Fibroblast of gingiva (primary cell): Measurements from ENCODE around the gene PRKG1.
A peak's percentile ranks its signal among the peaks of the same experiment; 100 is the strongest.
"Not testable (repeated sequence)": the region's sequence is repeated elsewhere in the genome, so short reads cannot be mapped to it uniquely, and the experiment has no call there.

Experiments
- DNase-seq: peaks from one replicate; pipeline ENCODE4 v3.0.0-alpha.2; 2011; ENCODE audit warnings: low read depth

The PRKG1 gene

GRCh38 chr10:51269821-51270220, 195.5 kb downstream of the PRKG1 start:
- no peak for DNase-seq

DNA sequence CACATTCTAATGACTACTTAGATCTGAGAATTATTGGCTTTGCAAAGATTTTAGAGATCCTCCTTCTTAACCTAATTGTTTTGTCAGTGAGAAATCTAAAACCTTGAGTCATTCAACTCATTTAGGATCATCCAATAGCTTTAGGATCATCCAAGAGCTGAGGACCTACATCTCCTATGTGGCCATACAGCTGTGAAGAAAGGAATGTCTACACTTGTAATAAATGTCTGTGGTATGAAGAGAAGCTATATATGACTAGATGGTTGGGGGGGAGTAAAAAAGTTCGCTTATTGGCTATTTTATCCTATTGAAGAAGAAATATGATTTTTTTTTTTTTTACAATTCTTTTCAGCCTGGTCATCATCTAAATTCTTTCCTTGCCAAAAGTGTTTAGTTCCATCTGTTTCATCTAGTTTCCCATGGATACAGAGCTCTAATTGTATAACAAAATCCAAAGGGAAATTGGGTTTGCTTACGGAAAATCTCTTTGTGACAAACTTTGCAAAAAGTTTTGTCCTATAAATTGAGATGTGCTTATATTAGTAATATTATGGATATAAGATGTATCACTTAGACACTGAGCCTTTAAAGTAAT, 196.7 kb downstream of the PRKG1 start:
- DNase-seq = no peak

DNA sequence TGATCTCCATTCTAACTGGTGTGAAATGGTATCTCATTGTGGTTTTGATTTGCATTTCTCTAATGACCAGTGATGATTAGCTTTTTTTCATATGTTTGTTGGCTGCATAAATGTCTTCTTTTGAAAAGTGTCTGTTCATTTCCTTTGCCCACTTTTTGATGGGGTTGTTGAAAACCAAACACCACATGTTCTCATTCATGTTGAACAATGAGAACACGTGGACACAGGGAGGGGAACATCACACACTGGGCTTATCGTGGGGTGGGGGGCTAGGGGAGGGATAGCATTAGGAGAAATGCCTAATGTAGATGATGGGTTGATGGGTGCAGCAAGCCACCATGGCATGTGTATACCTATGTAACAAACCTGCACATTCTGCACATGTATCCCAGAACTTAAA, 197.8 kb downstream of the PRKG1 start:
- DNase-seq = not testable (repeated sequence)

DNA sequence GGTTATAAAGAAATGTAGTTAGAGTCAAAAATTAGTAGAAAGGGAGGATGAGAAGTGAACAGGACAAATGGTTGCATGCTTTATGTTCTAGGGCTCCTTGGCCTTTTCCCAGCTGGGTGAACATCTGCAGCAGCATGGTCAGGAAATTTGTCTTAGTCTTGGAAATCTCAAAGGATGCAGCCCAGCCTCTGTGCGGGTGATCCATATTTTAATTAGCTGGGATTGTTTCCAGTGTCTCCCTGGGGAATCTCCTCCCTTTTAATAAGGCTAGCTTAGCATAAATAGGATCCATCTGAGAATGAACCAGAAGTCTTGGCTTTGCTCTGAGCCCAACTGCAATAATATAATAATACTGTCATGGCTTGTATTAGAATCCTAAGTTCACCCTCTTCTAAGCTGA, 198.3 kb downstream of the PRKG1 start:
- DNase-seq = peak; percentile 83

DNA sequence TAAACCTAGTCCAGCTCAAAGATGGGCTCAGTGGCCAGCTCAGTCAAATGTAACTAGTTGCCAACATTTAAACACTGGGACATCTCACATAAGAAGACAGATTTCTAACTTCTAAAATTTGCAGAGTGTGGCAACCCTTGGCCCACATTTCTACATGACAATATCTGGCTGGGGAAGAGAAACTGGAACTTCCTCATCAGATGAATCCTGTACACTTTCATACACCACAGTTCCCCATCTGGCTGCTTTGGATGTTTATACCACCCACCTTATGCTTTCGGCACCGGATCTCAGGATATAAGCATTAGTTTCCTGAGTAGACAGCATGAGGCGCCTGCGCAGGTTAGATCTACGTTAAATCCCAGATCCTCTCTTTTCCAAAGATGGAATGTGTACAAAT, 199.3 kb downstream of the PRKG1 start:
- DNase-seq = peak; percentile 19

DNA sequence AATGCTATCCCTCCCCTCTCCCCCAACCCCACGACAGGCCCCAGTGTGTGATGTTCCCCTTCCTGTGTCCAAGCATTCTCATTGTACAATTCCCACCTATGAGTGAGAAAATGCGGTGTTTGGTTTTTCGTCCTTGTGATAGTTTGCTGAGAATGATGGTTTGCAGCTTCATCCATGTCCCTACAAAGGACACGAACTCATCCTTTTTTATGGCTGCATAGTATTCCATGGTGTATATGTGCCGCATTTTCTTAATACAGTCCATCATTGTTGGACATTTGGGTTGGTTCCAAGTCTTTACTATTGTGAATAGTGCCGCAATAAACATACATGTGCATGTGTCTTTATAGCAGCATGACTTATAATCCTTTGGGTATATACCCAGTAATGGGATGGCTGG, 201.8 kb downstream of the PRKG1 start:
- not testable (repeated sequence) for DNase-seq

DNA sequence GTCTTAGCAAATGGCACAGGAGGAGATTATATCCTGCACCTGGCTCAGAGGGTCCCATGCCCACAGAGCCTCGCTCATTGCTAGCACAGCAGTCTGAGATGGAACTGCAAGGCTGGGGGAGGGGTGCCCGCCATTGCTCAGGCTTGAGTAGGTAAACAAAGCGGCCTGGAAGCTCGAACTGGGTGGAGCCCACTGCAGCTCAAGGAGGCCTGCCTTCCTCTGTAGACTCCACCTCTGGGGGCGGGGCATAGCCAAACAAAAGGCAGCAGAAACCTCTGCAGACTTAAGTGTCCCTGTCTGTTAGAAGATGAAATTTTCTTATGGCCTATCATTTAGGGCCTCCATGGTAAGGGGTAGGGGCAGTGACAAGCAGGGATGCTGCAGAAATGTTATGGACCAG, 207.1 kb downstream of the PRKG1 start:
- not testable (repeated sequence) for DNase-seq

DNA sequence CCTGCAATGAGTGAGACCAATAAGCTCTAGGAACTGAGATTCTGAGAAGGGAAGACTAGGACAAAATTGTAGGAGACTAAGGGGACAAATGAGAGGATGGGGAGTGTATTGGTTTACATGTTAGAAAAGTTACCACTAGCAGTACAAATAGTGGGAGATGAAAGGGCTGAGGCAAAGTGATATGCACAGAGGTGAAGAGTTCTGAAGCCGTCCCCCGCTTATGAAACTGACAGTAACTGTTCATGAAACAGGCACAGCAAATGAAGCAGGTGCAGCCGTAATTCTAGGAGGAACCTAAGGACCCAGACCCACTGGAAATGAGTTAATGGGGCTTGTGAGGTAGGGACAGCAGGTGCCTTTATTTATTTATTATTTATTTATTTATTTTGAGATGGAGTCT, 211.3 kb downstream of the PRKG1 start:
- DNase-seq = no peak

DNA sequence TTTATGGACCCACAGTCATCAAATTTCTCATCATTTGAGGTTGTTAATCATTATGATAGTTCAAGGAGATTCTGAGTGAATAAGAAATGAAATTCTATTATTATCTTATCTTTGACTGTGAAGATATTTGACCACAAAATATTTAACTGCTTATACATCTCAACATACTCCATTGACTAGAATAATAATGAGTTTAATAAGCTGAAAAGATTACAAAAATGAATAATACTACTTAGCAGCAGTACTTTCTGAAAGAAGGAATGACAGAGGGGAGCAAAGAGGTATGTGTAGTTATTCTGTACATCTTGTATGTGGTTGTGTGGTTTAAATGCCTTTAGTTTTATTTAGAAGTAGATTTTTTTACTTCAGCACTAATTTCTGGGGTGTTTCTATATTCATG, 214.2 kb downstream of the PRKG1 start:
- no peak for DNase-seq

GRCh38 chr10:51289519-51289918, 215.2 kb downstream of the PRKG1 start:
- no peak for DNase-seq

DNA sequence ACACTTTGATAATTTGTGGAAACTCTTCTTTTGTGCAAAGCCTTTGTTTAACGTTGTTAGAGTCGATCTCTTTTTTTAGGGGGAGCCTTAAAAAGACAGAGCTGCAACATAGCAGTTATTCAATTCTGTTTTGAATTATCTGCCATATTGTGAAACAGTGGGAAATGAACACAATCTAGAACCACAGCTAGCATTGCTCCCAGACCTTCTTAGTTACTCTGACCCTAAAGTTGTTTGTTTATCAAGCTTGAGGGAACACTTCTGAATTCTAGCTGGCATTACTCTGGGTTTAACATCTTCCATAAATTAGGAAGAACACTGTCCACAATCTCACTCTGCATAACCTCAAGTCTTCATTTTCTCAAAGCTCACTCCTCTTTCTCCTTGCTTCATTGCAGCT, 217.7 kb downstream of the PRKG1 start:
- DNase-seq = peak; percentile 84

DNA sequence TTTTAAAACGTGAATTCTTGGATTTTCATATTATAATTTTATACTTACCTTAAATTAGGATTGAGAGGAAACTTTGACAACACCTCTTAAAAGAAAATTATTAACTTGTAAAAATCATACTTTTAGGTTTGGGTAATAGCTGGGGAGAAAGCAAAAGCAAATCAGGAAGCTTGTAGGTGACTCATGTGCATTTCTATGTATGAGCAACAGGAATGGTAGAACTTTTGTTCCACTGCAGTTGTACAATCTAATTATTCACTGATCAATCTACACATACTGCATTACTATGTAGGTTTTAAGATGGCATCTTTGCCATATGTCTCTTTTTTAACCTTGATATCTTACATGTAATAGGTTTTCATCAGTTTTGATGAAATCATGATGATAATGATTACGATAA, 223.2 kb downstream of the PRKG1 start:
- peak; percentile 20 for DNase-seq

GRCh38 chr10:51300617-51301304, 226.5 kb downstream of the PRKG1 start:
- no peak for DNase-seq

- DNase-seq = no peak
Measured at GRCh38 chr10:51301644-51302043, 227.4 kb downstream of the PRKG1 start.

- peak; percentile 8 for DNase-seq
Measured at GRCh38 chr10:51302316-51302715, 228.0 kb downstream of the PRKG1 start.

DNA sequence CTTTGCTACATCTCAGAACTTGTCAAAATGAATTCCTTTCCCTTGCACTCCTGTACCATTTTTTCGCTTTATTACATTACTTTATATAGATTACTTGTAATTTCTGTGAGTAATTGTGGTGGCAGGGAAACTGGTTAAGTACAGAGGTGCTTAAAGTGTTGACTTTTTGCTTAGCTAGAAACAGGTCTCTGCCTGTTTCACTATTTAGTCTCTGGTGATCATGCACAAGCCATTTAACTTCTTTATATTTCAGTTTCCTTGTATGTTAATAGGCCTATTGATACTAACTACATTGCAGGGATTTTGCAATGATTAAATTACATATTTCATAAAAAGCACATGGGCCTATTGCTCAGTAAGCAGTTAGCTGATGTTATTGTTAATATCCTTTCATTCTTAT, 233.8 kb downstream of the PRKG1 start:
- no peak for DNase-seq

DNA sequence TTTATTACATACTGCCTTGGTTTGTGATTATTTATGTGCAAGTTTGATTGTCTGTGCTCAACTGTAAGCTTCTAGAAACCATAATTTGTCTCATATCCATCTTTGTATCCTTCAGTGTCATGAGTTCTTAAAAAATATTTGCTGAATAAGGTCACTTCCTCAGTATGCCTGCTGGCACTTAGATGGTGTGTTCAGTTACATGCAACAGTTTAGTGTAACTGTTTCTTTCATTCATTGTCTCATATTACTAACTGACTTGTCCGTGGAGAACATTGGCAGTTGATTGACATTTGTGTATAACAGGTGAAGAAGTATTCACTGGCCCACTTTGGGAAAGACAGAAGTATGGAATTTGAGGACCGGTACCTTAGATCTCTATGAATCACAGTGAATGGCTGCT, 236.9 kb downstream of the PRKG1 start:
- peak; percentile 15 for DNase-seq

DNA sequence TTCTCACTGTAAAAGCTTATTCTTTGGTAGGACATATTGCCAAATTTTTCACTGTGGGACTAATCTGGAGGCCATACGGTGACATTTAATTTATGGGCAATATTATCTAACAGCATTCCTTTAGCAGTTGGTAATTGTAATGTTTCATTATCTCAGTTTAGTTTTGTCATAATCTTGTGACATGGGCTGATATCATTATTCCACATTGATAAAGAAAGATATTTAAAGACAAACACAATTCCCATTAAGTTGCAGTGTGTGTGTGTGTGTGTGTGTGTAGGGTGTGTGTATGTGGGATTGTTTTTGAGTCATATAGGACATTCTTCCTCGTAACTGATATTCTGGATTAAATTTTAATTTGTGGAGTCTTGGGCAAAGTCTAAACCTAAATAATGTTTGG, 238.5 kb downstream of the PRKG1 start:
- DNase-seq = no peak

GRCh38 chr10:51313251-51313650, 239.0 kb downstream of the PRKG1 start:
- DNase-seq = no peak

- DNase-seq = no peak
Measured at GRCh38 chr10:51313773-51314478, 239.6 kb downstream of the PRKG1 start.

DNA sequence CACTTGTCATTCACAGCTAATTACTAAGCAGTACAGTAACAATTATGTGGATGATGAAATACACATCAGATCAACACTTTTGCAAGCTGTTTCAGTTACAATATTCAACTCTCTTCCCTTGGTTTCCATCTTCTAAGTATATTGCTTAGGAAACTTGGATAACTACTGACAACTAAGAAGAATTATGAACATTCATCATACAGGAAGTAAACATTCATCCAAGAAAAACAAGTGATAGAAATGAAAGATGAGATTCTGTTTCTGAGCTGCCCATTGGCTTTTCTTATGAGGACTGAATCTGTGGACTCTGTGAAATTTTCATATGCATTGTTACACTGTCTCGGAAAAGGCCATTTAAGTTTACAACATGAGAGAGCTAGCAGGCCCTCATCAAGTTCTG, 240.2 kb downstream of the PRKG1 start:
- peak; percentile 4 for DNase-seq

- DNase-seq = no peak
Measured at GRCh38 chr10:51318399-51319172, 244.3 kb downstream of the PRKG1 start.

GRCh38 chr10:51319173-51319435, 244.8 kb downstream of the PRKG1 start:
- no peak for DNase-seq
